CD14-positive monocyte (primary cell): ENCODE measurements around the gene SMCP. TPM values are rescaled to one million over a fixed set of nuclear protein-coding genes. Genes with fewer than 3 reads are reported as not detected.

ENCODE experiments used
- DNase-seq, 3 donors: peaks; one replicate each; pipeline ENCODE4 v3.0.0-alpha.2; 2011 to 2022
- H2AFZ ChIP-seq: 2 replicates; pipeline ENCODE4 v1.6.0; 2012; ENCODE audit warnings: mild to moderate bottlenecking, low read depth, low read length, inconsistent platforms; ENCODE audit not compliant: insufficient read depth, poor library complexity, severe bottlenecking
- H3K27ac ChIP-seq, 2 donors: 1 replicate in 1 of 2; 2 replicates in 1 of 2; pipeline ENCODE4 v1.5.1; 2012 to 2013; ENCODE audit warnings: low read length in 2 of 2, control low read depth in 1 of 2, inconsistent platforms in 1 of 2, low read depth in 1 of 2, mild to moderate bottlenecking in 1 of 2
- H3K27me3 ChIP-seq, 2 donors: one replicate each; pipeline versions ENCODE4 v1.6.0 to v1.6.1; 2011 to 2013; ENCODE audit warnings: low read length in 2 of 2; ENCODE audit not compliant: control insufficient read depth in 2 of 2, insufficient read depth in 2 of 2
- H3K36me3 ChIP-seq, 2 donors: replicated peaks in 1 of 2; 1 replicate in 1 of 2; 2 replicates in 1 of 2; pipeline versions ENCODE4 v1.5.1 to v1.6.1; 2012 to 2013; ENCODE audit warnings: low read length in 2 of 2, control low read depth in 1 of 2, inconsistent platforms in 1 of 2, mild to moderate bottlenecking in 1 of 2; ENCODE audit not compliant: insufficient read depth in 2 of 2, control insufficient read depth in 1 of 2
- H3K4me1 ChIP-seq, 2 donors: 1 replicate in 1 of 2; 2 replicates in 1 of 2; pipeline versions ENCODE4 v1.5.1 to v1.6.1; 2012 to 2013; ENCODE audit warnings: low read length in 2 of 2, control low read depth in 1 of 2, inconsistent platforms in 1 of 2, mild to moderate bottlenecking in 1 of 2, moderate library complexity in 1 of 2; ENCODE audit not compliant: insufficient read depth in 2 of 2, control insufficient read depth in 1 of 2
- H3K4me2 ChIP-seq: replicated peaks from 2 replicates; pipeline ENCODE3; 2012; ENCODE audit warnings: low read length, moderate library complexity, mild to moderate bottlenecking; ENCODE audit not compliant: poor library complexity, severe bottlenecking; ENCODE audit errors: extremely low read depth
- H3K4me3 ChIP-seq, 3 experiments: fragments of 200-600 bp in 1 of 3; sonication (generic) in 1 of 3; replicated peaks in 1 of 3; 1 replicate in 2 of 3; 2 replicates in 1 of 3; pipeline ENCODE4 v1.5.1; 2011 to 2013; ENCODE audit warnings: low read length in 3 of 3, mild to moderate bottlenecking in 3 of 3, control low read depth in 2 of 3, low read depth in 2 of 3, inconsistent platforms in 1 of 3, moderate library complexity in 1 of 3
- H3K79me2 ChIP-seq: 2 replicates; pipeline ENCODE4 v1.6.0; 2012; ENCODE audit warnings: mild to moderate bottlenecking, control low read depth, inconsistent platforms, low read length, moderate library complexity; ENCODE audit not compliant: insufficient read depth
- H3K9ac ChIP-seq: 2 replicates; pipeline ENCODE4 v1.6.0; 2017; ENCODE audit warnings: low read length, mild to moderate bottlenecking; ENCODE audit not compliant: insufficient read depth, poor library complexity, severe bottlenecking
- H3K9me3 ChIP-seq, 2 donors: replicated peaks in 1 of 2; 1 replicate in 1 of 2; 2 replicates in 1 of 2; pipeline versions ENCODE4 v1.5.1 to v1.6.1; 2012 to 2013; ENCODE audit warnings: low read length in 2 of 2, control low read depth in 1 of 2; ENCODE audit not compliant: control insufficient read depth in 1 of 2, insufficient read depth in 1 of 2
- H4K20me1 ChIP-seq: 2 replicates; pipeline ENCODE4 v1.6.0; 2012; ENCODE audit warnings: mild to moderate bottlenecking, low read length, control low read depth, moderate library complexity; ENCODE audit not compliant: insufficient read depth
- H3K27ac Mint-ChIP-seq, 7 donors: one replicate each; pipeline ENCODE4 v1.8.0; 2020; ENCODE audit warnings: mild to moderate bottlenecking in 7 of 7, mixed read lengths in 7 of 7, moderate library complexity in 6 of 7, inconsistent platforms in 2 of 7
- H3K27me3 Mint-ChIP-seq, 3 donors: one replicate each; pipeline ENCODE4 v1.8.0; 2021 to 2022; ENCODE audit warnings: low read depth in 3 of 3, mild to moderate bottlenecking in 3 of 3, mixed read lengths in 3 of 3, moderate library complexity in 3 of 3, inconsistent platforms in 1 of 3
- H3K36me3 Mint-ChIP-seq, 2 donors: one replicate each; pipeline ENCODE4 v1.8.0; 2020; ENCODE audit warnings: mixed read lengths in 2 of 2, inconsistent platforms in 1 of 2, mild to moderate bottlenecking in 1 of 2
- H3K4me1 Mint-ChIP-seq: one replicate; pipeline ENCODE4 v1.8.0; 2020; ENCODE audit warnings: mild to moderate bottlenecking, mixed read lengths
- H3K4me3 Mint-ChIP-seq, 2 donors: one replicate each; pipeline ENCODE4 v1.8.0; 2020; ENCODE audit warnings: mild to moderate bottlenecking in 2 of 2, mixed read lengths in 2 of 2, moderate library complexity in 1 of 2
- H3K9me3 Mint-ChIP-seq, 7 donors: one replicate each; pipeline ENCODE4 v1.8.0; 2020 to 2022; ENCODE audit warnings: mixed read lengths in 7 of 7, mild to moderate bottlenecking in 6 of 7, moderate library complexity in 6 of 7, inconsistent platforms in 2 of 7
- CTCF ChIP-seq: fragments of 200-600 bp; IDR thresholded peaks from one replicate; pipeline ENCODE4 v1.8.0; 2022; ENCODE audit warnings: antibody characterized with exemption, mild to moderate bottlenecking
- WGBS: methylation state at CpG from one replicate; pipeline ENCODE4 v1.1.5; 2013; ENCODE audit warnings: missing lambda C conversion rate; ENCODE audit not compliant: insufficient coverage; 5-methylcytosine and 5-hydroxymethylcytosine counted together
- intact Hi-C, 2 donors: fragments of 100-400 bp; cut with micrococcal nuclease; formaldehyde crosslinking; loops; one replicate each; pipeline versions ENCODE4 v1.15.0 to v1.15.1; 2023
- polyA plus RNA-seq, 3 donors: library from polyadenylated mRNA; depleted of rRNA in 1 of 3; unstranded in 2 of 3; stranded (reverse) in 1 of 3; fragments of 300-500 nt in 2 of 3; fragments of >200 nt in 1 of 3; fragmentation: Illumina TruSeq in 2 of 3; gene quantifications; 1 replicate in 2 of 3; 2 replicates in 1 of 3; pipeline ENCODE4 v1.2.3, GENCODE V29; 2012 to 2021

The SMCP gene
- polyA plus RNA-seq, 3 donors = not detected

GRCh38 chr1:152901631-152902030 lies 23.5 kb downstream of the SMCP start:
- Histone ChIP-seq H3K36me3 (no peaks in the 10 kb centered on the region), H2AFZ (no peak overlapping the region), H3K4me2 (no peak overlapping the region), H3K9ac (no peak overlapping the region), H3K9me3 (no peaks in the 10 kb centered on the region), H4K20me1 (no peaks in the 10 kb centered on the region), H3K27ac (no peak overlapping the region), H3K27me3 (no peaks in the 10 kb centered on the region), H3K4me3 (no peak overlapping the region), H3K79me2 (no peaks in the 10 kb centered on the region), H3K4me1 (no peaks in the 10 kb centered on the region)
- Mint-ChIP-seq H3K4me1 (no peaks in the 10 kb centered on the region), H3K27ac (no peak overlapping the region), H3K9me3 (no peaks in the 10 kb centered on the region), H3K36me3 (no peaks in the 10 kb centered on the region), H3K4me3 (no peak overlapping the region), H3K27me3 (peaks cover 11 to 19% (median 12%) of the 10 kb centered on the region in 3 donors)
- no peak for DNase-seq
- WGBS = 92% methylated on average over 4 of the region's 5 CpGs
- TF ChIP-seq CTCF = no peak
- intact Hi-C loops = no loop called here

GRCh38 chr1:152902636-152903035 lies 24.5 kb downstream of the SMCP start:
- no CpG with 5 or more reads among the region's 4 CpGs for WGBS
- DNase-seq = no peak
- H3K79me2 ChIP-seq = no peaks in the 10 kb centered on the region
- H3K4me3 ChIP-seq = no peak overlapping the region
- H3K27me3 Mint-ChIP-seq = peaks cover 9 to 20% (median 12%) of the 10 kb centered on the region in 3 donors
- no peak overlapping the region for H3K9ac ChIP-seq
- H3K27me3 ChIP-seq = no peaks in the 10 kb centered on the region
- TF ChIP-seq CTCF = no peak
- H3K4me1 Mint-ChIP-seq = no peaks in the 10 kb centered on the region
- intact Hi-C loops = no loop called here
- no peak overlapping the region for H3K4me2 ChIP-seq
- no peak overlapping the region for H2AFZ ChIP-seq
- no peaks in the 10 kb centered on the region for H3K9me3 ChIP-seq
- H3K36me3 ChIP-seq = no peaks in the 10 kb centered on the region
- H3K36me3 Mint-ChIP-seq = no peaks in the 10 kb centered on the region
- peaks cover 0 to under 1% (median 0%) of the 10 kb centered on the region in 7 donors for H3K9me3 Mint-ChIP-seq
- H4K20me1 ChIP-seq = no peaks in the 10 kb centered on the region
- no peak overlapping the region for H3K27ac Mint-ChIP-seq
- no peak overlapping the region for H3K4me3 Mint-ChIP-seq
- H3K4me1 ChIP-seq = no peaks in the 10 kb centered on the region
- no peak overlapping the region for H3K27ac ChIP-seq
